GM12878 (cell line): ENCODE measurements around the gene KLF9. TPM values are rescaled to one million over a fixed set of nuclear protein-coding genes. Genes with fewer than 3 reads are reported as not detected.

Experiments used
- ATAC-seq: fragments of 200-7000 bp; cut with Tn5 transposase; 3 replicates; pipeline ENCODE4 v1.9.1; 2020; ENCODE audit warnings: mild to moderate bottlenecking, moderate library complexity
- BruUV-seq: library from RNA; stranded (reverse); fragments of 400-500 nt; replicated peaks from 2 replicates; lab custom pipeline; 2021; lab: Mats Ljungman, UMichigan
- CTCF ChIA-PET: fragments of 300-600 bp; sonication (Branson Sonifier 250); formaldehyde crosslinking; extraction: SDS; loops from one replicate; lab custom pipeline; 2021; ENCODE audit warnings: inconsistent platforms; lab: Yijun Ruan, JAX
- POLR2A ChIA-PET: fragments of 350-600 bp; formaldehyde crosslinking; extraction: SDS; loops from one replicate; lab custom pipeline; 2021; ENCODE audit warnings: inconsistent platforms; lab: Charles Lee
- RAD21 ChIA-PET: fragments of 300-600 bp; sonication (Branson Sonifier 250); formaldehyde crosslinking; loops from one replicate; lab custom pipeline; 2023; ENCODE audit warnings: antibody characterized with exemption; ENCODE audit not compliant: unreplicated experiment; lab: Charles Lee
- SMC1A ChIA-PET: fragments of 300-600 bp; sonication (Branson Sonifier 250); formaldehyde crosslinking; loops from one replicate; lab custom pipeline; 2023; ENCODE audit not compliant: unreplicated experiment, uncharacterized antibody; lab: Charles Lee
- DNase-seq: peaks from one replicate; pipeline ENCODE4 v3.0.0-alpha.2; 2011; ENCODE audit warnings: low read depth, low spot score
- FAIRE-seq: peaks from 3 replicates; lab custom pipeline; 2011; peaks lifted over from hg19 to GRCh38; lab: Jason Lieb, UNC
- H2AFZ ChIP-seq: 2 replicates; pipeline ENCODE4 v1.6.0; 2011; ENCODE audit warnings: low read depth, low read length, control low read depth; ENCODE audit not compliant: control insufficient read depth
- H3K27ac ChIP-seq: 2 replicates; pipeline ENCODE4 v1.5.1; 2011; ENCODE audit warnings: control low read depth; ENCODE audit not compliant: control insufficient read depth, insufficient read depth
- H3K27me3 ChIP-seq, 2 experiments: replicated peaks in 1 of 2; 2 replicates each; pipeline versions ENCODE4 v1.6.0 to v1.6.1; 2011; ENCODE audit warnings: low read length in 1 of 2; ENCODE audit not compliant: control insufficient read depth in 2 of 2, insufficient read depth in 2 of 2
- H3K36me3 ChIP-seq, 2 experiments: 2 replicates each; pipeline ENCODE4 v1.5.1; 2011; ENCODE audit warnings: low read length in 1 of 2; ENCODE audit not compliant: control insufficient read depth in 2 of 2, insufficient read depth in 2 of 2
- H3K4me1 ChIP-seq: 2 replicates; pipeline ENCODE4 v1.6.1; 2011; ENCODE audit warnings: mild to moderate bottlenecking, low read length, moderate library complexity, mixed read lengths; ENCODE audit not compliant: control insufficient read depth, insufficient read depth
- H3K4me2 ChIP-seq: 2 replicates; pipeline ENCODE4 v1.6.0; 2011; ENCODE audit warnings: control low read depth; ENCODE audit not compliant: control insufficient read depth, insufficient read depth
- H3K4me3 ChIP-seq: fragments of 200-600 bp; sonication (generic); 2 replicates; pipeline ENCODE4 v1.5.1; 2016
- H3K79me2 ChIP-seq: 2 replicates; pipeline ENCODE4 v1.6.0; 2011; ENCODE audit warnings: low read length; ENCODE audit not compliant: control insufficient read depth, insufficient read depth
- H3K9ac ChIP-seq: 2 replicates; pipeline ENCODE4 v1.8.0; 2011; ENCODE audit warnings: low read length, control low read depth, mixed read lengths; ENCODE audit not compliant: control insufficient read depth, insufficient read depth
- H3K9me3 ChIP-seq: replicated peaks from 3 replicates; pipeline ENCODE4 v1.5.1; 2011; ENCODE audit warnings: mild to moderate bottlenecking, low read length; ENCODE audit not compliant: control insufficient read depth, insufficient read depth
- H4K20me1 ChIP-seq: 2 replicates; pipeline ENCODE4 v1.6.0; 2011; ENCODE audit not compliant: control insufficient read depth, insufficient read depth
- ASH2L ChIP-seq: fragments of 300-600, 200-600 bp; sonication (generic); IDR thresholded peaks from 2 replicates; pipeline ENCODE4 v1.6.1; 2017; ENCODE audit warnings: low read depth, mild to moderate bottlenecking, borderline replicate concordance
- HDAC2 ChIP-seq: fragments of 200-600 bp; sonication (generic); IDR thresholded peaks from 2 replicates; pipeline ENCODE4 v1.6.1; 2017
- JUNB ChIP-seq: IDR thresholded peaks from 2 replicates; pipeline ENCODE4 v1.6.1; 2016; ENCODE audit warnings: antibody characterized with exemption, mild to moderate bottlenecking
- KLF5 ChIP-seq: fragments of 450-650 bp; IDR thresholded peaks from 2 replicates; pipeline ENCODE4 v1.6.1; 2014; ENCODE audit warnings: mild to moderate bottlenecking; ENCODE audit not compliant: partially characterized antibody
- MXI1 ChIP-seq: fragments of 150-350 bp; IDR thresholded peaks from 2 replicates; pipeline ENCODE4 v1.6.1; 2011; ENCODE audit warnings: low read depth, mild to moderate bottlenecking, inconsistent platforms, low read length, improper control_type of control experiment
- NFXL1 ChIP-seq: fragments of 450-650 bp; IDR thresholded peaks from 2 replicates; pipeline ENCODE4 v1.6.1; 2017; ENCODE audit warnings: antibody characterized with exemption, mild to moderate bottlenecking, borderline replicate concordance
- PAX8 ChIP-seq: fragments of 450-650 bp; IDR thresholded peaks from 2 replicates; pipeline ENCODE4 v1.6.1; 2017; ENCODE audit warnings: mild to moderate bottlenecking, moderate library complexity
- YBX1 ChIP-seq: fragments of 450-650 bp; IDR thresholded peaks from 2 replicates; pipeline ENCODE4 v1.6.1; 2016; ENCODE audit warnings: antibody characterized with exemption
- ZNF217 ChIP-seq: fragments of 450-650 bp; IDR thresholded peaks from 2 replicates; pipeline ENCODE4 v1.6.1; 2017; ENCODE audit warnings: antibody characterized with exemption, mild to moderate bottlenecking
- ZNF274 ChIP-seq: IDR thresholded peaks from one replicate; pipeline ENCODE4 v1.8.0; 2011; ENCODE audit not compliant: insufficient read length, insufficient read depth
- ZNF384 ChIP-seq: IDR thresholded peaks from 2 replicates; pipeline ENCODE4 v1.6.1; 2012; ENCODE audit warnings: low read depth, mild to moderate bottlenecking, low read length, improper control_type of control experiment, borderline replicate concordance
- WGBS: methylation state at CpG from one replicate; pipeline ENCODE4 v1.1.6; 2016; ENCODE audit warnings: low lambda C conversion rate; ENCODE audit not compliant: insufficient replicate concordance, insufficient coverage; ENCODE audit errors: missing lambda C conversion rate; 5-methylcytosine and 5-hydroxymethylcytosine counted together
- in situ Hi-C: fragments of 300-500 bp; cut with MboI; formaldehyde crosslinking; loops from 9 replicates; pipeline ENCODE4 v1.14.3; 2018; ENCODE audit warnings: mixed read lengths
- intact Hi-C: fragments of 100-400 bp; cut with micrococcal nuclease; formaldehyde crosslinking; loops from one replicate; pipeline ENCODE4 v1.14.2; 2022; ENCODE audit not compliant: unreplicated experiment
- polyA plus RNA-seq, 11 experiments: library from polyadenylated mRNA; depleted of rRNA in 4 of 11; unstranded in 6 of 11; stranded (reverse) in 5 of 11; fragments of >200 nt; fragmentation: Nextera tagmentation in 4 of 11; fragmentation: Illumina TruSeq in 1 of 11; extraction: Ambion mirVana in 4 of 11; extraction: Trizol in 1 of 11; gene quantifications; 1 replicate in 1 of 11; 2 replicates in 10 of 11; pipeline versions ENCODE4 v1.2.1 to v1.2.3, GENCODE V29; 2011 to 2016; ENCODE audit warnings: inconsistent platforms in 2 of 11, missing spikeins in 2 of 11, low read depth in 1 of 11
- total RNA-seq, 4 experiments: library from RNA; depleted of rRNA in 3 of 4; stranded (reverse); fragments of >200 nt in 3 of 4; fragmentation: Illumina TruSeq in 1 of 4; extraction: Trizol in 1 of 4; gene quantifications; 2 replicates each; pipeline versions ENCODE4 v1.2.1 to v1.2.3, GENCODE V29; 2013 to 2021
- TF ChIP-seq, protein P1 (sequence below): fragments of 450-650 bp; IDR thresholded peaks from 2 replicates; pipeline ENCODE4 v1.6.1; 2016; ENCODE audit warnings: mild to moderate bottlenecking, moderate library complexity, borderline replicate concordance
- TF ChIP-seq, protein P2 (sequence below): fragments of 450-650 bp; IDR thresholded peaks from 2 replicates; pipeline ENCODE4 v1.6.1; 2017; ENCODE audit warnings: mild to moderate bottlenecking, low read depth, inconsistent platforms; ENCODE audit not compliant: poor library complexity, severe bottlenecking
- TF ChIP-seq, protein P3 (sequence below): fragments of 450-650 bp; conservative IDR thresholded peaks from 2 replicates; pipeline ENCODE4 v1.6.1; 2017; ENCODE audit warnings: mild to moderate bottlenecking, moderate library complexity
- TF ChIP-seq, protein P4 (sequence below): fragments of 450-650 bp; IDR thresholded peaks from 2 replicates; pipeline ENCODE4 v1.6.1; 2018; ENCODE audit warnings: borderline replicate concordance, mild to moderate bottlenecking; ENCODE audit not compliant: partially characterized antibody

Gene KLF9
- total and polyA plus RNA-seq, 10 of the 15 experiments (the other 5 are each of a cell fraction or from before 2014, with no cell fraction given): 0.09 to 0.96 (median 0.83) TPM

DNA sequence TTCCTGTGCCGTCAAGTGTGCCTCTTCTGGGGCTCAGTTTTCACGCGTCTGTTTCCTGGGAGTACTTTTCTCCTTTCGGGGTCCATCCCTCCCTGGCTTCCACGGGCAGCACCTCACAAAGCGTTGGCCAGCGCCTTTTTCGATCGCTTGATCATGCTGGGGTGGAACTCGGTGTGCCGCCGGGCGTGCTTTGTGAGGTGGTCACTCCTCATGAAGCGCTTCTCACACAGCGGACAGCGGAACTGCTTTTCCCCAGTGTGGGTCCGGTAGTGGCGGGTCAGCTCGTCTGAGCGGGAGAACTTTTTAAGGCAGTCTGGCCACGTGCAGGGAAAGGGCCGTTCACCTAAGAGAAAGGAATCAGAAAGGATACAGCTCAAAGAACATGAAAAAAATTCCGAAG, 26.8 kb downstream of the KLF9 start:
- H3K36me3 ChIP-seq: no peaks in the 10 kb centered on the region
- no peaks in the 10 kb centered on the region for H3K27me3 ChIP-seq
- H4K20me1 ChIP-seq: no peaks in the 10 kb centered on the region
- no peak for FAIRE-seq
- intact Hi-C loops (no loop called here), in situ Hi-C loops (no loop called here)
- no peak overlapping the region for H3K4me3 ChIP-seq
- no peaks in the 10 kb centered on the region for H3K9me3 ChIP-seq
- SMC1A ChIA-PET: no interaction called here
- no peak overlapping the region for H2AFZ ChIP-seq
- H3K79me2 ChIP-seq: no peaks in the 10 kb centered on the region
- H3K4me1 ChIP-seq: no peaks in the 10 kb centered on the region
- no TSS peak for BruUV-seq
- no peak overlapping the region for H3K4me2 ChIP-seq
- RAD21 ChIA-PET: no interaction called here
- POLR2A ChIA-PET: interaction anchor here (0.6 kb wide), 1 partner anchor 25 kb away, joined by 3 read pairs; no protein-coding TSS in a partner anchor
- DNase-seq: no peak
- no peak for ATAC-seq
- CTCF ChIA-PET: no interaction called here
- 76% methylated on average over 23 of the region's 23 CpGs for WGBS
- no peak overlapping the region for H3K9ac ChIP-seq
- no peak overlapping the region for H3K27ac ChIP-seq
- TF ChIP-seq KLF5 (no peak), ZNF217 (no peak), ZNF274 (no peak), JUNB (no peak), NFXL1 (no peak), MXI1 (no peak), ASH2L (no peak), PAX8 (no peak), HDAC2 (no peak), ZNF384 (no peak), YBX1 (no peak)
- TF ChIP-seq, protein P1, sequence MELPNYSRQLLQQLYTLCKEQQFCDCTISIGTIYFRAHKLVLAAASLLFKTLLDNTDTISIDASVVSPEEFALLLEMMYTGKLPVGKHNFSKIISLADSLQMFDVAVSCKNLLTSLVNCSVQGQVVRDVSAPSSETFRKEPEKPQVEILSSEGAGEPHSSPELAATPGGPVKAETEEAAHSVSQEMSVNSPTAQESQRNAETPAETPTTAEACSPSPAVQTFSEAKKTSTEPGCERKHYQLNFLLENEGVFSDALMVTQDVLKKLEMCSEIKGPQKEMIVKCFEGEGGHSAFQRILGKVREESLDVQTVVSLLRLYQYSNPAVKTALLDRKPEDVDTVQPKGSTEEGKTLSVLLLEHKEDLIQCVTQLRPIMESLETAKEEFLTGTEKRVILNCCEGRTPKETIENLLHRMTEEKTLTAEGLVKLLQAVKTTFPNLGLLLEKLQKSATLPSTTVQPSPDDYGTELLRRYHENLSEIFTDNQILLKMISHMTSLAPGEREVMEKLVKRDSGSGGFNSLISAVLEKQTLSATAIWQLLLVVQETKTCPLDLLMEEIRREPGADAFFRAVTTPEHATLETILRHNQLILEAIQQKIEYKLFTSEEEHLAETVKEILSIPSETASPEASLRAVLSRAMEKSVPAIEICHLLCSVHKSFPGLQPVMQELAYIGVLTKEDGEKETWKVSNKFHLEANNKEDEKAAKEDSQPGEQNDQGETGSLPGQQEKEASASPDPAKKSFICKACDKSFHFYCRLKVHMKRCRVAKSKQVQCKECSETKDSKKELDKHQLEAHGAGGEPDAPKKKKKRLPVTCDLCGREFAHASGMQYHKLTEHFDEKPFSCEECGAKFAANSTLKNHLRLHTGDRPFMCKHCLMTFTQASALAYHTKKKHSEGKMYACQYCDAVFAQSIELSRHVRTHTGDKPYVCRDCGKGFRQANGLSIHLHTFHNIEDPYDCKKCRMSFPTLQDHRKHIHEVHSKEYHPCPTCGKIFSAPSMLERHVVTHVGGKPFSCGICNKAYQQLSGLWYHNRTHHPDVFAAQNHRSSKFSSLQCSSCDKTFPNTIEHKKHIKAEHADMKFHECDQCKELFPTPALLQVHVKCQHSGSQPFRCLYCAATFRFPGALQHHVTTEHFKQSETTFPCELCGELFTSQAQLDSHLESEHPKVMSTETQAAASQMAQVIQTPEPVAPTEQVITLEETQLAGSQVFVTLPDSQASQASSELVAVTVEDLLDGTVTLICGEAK: no peak
- TF ChIP-seq, protein P2, sequence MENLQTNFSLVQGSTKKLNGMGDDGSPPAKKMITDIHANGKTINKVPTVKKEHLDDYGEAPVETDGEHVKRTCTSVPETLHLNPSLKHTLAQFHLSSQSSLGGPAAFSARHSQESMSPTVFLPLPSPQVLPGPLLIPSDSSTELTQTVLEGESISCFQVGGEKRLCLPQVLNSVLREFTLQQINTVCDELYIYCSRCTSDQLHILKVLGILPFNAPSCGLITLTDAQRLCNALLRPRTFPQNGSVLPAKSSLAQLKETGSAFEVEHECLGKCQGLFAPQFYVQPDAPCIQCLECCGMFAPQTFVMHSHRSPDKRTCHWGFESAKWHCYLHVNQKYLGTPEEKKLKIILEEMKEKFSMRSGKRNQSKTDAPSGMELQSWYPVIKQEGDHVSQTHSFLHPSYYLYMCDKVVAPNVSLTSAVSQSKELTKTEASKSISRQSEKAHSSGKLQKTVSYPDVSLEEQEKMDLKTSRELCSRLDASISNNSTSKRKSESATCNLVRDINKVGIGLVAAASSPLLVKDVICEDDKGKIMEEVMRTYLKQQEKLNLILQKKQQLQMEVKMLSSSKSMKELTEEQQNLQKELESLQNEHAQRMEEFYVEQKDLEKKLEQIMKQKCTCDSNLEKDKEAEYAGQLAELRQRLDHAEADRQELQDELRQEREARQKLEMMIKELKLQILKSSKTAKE: no peak
- TF ChIP-seq, protein P3, sequence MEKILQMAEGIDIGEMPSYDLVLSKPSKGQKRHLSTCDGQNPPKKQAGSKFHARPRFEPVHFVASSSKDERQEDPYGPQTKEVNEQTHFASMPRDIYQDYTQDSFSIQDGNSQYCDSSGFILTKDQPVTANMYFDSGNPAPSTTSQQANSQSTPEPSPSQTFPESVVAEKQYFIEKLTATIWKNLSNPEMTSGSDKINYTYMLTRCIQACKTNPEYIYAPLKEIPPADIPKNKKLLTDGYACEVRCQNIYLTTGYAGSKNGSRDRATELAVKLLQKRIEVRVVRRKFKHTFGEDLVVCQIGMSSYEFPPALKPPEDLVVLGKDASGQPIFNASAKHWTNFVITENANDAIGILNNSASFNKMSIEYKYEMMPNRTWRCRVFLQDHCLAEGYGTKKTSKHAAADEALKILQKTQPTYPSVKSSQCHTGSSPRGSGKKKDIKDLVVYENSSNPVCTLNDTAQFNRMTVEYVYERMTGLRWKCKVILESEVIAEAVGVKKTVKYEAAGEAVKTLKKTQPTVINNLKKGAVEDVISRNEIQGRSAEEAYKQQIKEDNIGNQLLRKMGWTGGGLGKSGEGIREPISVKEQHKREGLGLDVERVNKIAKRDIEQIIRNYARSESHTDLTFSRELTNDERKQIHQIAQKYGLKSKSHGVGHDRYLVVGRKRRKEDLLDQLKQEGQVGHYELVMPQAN: no peak
- TF ChIP-seq, protein P4, sequence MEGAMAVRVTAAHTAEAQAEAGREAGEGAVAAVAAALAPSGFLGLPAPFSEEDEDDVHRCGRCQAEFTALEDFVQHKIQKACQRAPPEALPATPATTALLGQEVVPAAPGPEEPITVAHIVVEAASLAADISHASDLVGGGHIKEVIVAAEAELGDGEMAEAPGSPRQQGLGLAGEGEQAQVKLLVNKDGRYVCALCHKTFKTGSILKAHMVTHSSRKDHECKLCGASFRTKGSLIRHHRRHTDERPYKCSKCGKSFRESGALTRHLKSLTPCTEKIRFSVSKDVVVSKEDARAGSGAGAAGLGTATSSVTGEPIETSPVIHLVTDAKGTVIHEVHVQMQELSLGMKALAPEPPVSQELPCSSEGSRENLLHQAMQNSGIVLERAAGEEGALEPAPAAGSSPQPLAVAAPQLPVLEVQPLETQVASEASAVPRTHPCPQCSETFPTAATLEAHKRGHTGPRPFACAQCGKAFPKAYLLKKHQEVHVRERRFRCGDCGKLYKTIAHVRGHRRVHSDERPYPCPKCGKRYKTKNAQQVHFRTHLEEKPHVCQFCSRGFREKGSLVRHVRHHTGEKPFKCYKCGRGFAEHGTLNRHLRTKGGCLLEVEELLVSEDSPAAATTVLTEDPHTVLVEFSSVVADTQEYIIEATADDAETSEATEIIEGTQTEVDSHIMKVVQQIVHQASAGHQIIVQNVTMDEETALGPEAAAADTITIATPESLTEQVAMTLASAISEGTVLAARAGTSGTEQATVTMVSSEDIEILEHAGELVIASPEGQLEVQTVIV: no peak
